Ishikawa (cell line): ENCODE results near the gene MSX1.
A peak's percentile ranks its signal among the peaks of the same experiment; 100 is the strongest.

Experiments
- CEBPB ChIP-seq: IDR thresholded peaks from 2 replicates; pipeline ENCODE4 v1.6.1; 2012
- CREB1 ChIP-seq: IDR thresholded peaks from 2 replicates; pipeline ENCODE4 v1.6.1; 2012; ENCODE audit warnings: low read depth
- EGR1 ChIP-seq: IDR thresholded peaks from 2 replicates; pipeline ENCODE4 v1.6.1; 2012
- EP300 ChIP-seq: IDR thresholded peaks from 2 replicates; pipeline ENCODE4 v1.6.1; 2012; ENCODE audit warnings: borderline replicate concordance
- FOXM1 ChIP-seq: IDR thresholded peaks from 2 replicates; pipeline ENCODE4 v1.6.1; 2012; ENCODE audit warnings: low read depth, borderline replicate concordance
- NFIC ChIP-seq: IDR thresholded peaks from 2 replicates; pipeline ENCODE4 v1.6.1; 2012
- RAD21 ChIP-seq: IDR thresholded peaks from 2 replicates; pipeline ENCODE4 v1.6.1; 2012; ENCODE audit warnings: low read depth
- TAF1 ChIP-seq: IDR thresholded peaks from 2 replicates; pipeline ENCODE4 v1.6.1; 2012; ENCODE audit warnings: low read depth, mild to moderate bottlenecking
- TCF12 ChIP-seq: IDR thresholded peaks from 2 replicates; pipeline ENCODE4 v1.6.1; 2012; ENCODE audit warnings: low read depth
- TEAD4 ChIP-seq: IDR thresholded peaks from 2 replicates; pipeline ENCODE4 v1.6.1; 2012
- YY1 ChIP-seq: IDR thresholded peaks from 2 replicates; pipeline ENCODE4 v1.6.1; 2012; ENCODE audit warnings: low read depth
- ZBTB7A ChIP-seq: IDR thresholded peaks from 2 replicates; pipeline ENCODE4 v1.6.1; 2012; ENCODE audit warnings: low read depth
- TF ChIP-seq, protein P1 (sequence below): IDR thresholded peaks from 2 replicates; pipeline ENCODE4 v1.6.1; 2012; ENCODE audit warnings: low read depth, mild to moderate bottlenecking
- TF ChIP-seq, protein P2 (sequence below): IDR thresholded peaks from 2 replicates; pipeline ENCODE4 v1.6.1; 2012
- TF ChIP-seq, protein P3 (sequence below): IDR thresholded peaks from 2 replicates; pipeline ENCODE4 v1.6.1; 2012

Gene MSX1

DNA sequence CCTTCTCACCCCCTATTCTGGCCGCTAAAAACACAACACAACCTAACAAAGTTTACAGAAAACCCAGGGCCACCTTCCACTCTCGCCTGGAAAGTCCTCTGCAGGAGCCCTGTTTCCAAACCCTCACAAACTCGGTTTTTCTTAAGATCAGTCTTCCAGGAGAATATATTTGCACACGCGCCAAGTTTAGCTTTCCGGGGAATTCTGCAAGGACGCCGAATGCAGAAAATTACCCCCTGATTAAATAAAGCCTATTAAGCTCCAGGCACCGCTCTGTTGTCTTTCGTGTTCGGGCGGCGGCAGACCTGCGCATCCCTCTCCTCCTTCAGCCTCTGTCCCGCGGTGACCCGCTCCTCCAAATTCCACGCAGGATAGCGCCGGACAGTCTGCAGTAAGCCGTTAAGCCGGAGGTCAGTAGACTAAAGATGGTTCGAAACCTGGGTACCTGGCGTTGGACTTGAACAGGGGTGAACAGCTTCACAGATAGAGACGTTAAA lies 5.0 kb downstream of the MSX1 start:
- TF ChIP-seq FOXM1 (no peak), YY1 (no peak), NFIC (no peak; the same call in 1 of the 2 replicates), RAD21 (no peak), EGR1 (no peak), TEAD4 (no peak), ZBTB7A (no peak), CREB1 (no peak), TAF1 (no peak)
- TF ChIP-seq, protein P1, sequence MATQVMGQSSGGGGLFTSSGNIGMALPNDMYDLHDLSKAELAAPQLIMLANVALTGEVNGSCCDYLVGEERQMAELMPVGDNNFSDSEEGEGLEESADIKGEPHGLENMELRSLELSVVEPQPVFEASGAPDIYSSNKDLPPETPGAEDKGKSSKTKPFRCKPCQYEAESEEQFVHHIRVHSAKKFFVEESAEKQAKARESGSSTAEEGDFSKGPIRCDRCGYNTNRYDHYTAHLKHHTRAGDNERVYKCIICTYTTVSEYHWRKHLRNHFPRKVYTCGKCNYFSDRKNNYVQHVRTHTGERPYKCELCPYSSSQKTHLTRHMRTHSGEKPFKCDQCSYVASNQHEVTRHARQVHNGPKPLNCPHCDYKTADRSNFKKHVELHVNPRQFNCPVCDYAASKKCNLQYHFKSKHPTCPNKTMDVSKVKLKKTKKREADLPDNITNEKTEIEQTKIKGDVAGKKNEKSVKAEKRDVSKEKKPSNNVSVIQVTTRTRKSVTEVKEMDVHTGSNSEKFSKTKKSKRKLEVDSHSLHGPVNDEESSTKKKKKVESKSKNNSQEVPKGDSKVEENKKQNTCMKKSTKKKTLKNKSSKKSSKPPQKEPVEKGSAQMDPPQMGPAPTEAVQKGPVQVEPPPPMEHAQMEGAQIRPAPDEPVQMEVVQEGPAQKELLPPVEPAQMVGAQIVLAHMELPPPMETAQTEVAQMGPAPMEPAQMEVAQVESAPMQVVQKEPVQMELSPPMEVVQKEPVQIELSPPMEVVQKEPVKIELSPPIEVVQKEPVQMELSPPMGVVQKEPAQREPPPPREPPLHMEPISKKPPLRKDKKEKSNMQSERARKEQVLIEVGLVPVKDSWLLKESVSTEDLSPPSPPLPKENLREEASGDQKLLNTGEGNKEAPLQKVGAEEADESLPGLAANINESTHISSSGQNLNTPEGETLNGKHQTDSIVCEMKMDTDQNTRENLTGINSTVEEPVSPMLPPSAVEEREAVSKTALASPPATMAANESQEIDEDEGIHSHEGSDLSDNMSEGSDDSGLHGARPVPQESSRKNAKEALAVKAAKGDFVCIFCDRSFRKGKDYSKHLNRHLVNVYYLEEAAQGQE = no peak

DNA sequence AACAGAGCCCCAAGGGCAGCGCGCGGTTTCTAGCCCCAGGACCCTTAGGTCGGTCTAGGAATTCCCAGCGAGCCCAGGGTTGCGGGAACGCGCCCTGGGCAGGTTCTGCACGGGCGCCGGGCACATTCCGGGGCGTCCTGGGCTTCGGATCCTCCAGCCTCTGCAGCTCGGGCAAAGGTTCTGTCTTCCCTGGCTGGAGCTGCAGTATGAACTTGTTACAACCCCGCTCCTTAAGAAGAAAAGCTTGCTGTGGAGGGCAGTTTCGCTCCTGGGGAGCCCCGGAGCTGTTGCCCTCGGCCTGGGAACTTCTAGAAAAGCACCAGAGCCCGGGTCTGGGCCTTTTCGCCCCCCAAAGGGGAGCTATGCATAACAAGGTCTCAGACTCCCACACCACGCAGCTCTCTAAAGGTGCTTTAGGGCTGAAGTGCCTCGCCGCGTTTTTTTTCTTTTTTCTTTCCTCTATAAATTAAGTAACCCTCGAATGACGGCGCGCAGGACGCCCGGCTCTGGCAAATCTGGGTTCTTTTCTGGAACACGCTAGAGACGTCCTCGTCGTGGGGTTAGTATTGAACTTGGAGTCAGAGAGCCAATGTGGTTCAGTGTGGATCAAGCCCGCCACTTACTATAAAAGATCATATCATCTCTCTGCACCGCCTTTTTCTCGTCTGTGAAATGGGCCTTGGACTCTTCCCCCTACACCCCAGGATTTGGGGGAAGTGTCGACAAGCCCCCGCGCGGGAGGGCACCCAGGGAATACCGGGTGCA lies 5.7 kb downstream of the MSX1 start:
- no peak for TF ChIP-seq EP300
- TF ChIP-seq FOXM1 = no peak

DNA sequence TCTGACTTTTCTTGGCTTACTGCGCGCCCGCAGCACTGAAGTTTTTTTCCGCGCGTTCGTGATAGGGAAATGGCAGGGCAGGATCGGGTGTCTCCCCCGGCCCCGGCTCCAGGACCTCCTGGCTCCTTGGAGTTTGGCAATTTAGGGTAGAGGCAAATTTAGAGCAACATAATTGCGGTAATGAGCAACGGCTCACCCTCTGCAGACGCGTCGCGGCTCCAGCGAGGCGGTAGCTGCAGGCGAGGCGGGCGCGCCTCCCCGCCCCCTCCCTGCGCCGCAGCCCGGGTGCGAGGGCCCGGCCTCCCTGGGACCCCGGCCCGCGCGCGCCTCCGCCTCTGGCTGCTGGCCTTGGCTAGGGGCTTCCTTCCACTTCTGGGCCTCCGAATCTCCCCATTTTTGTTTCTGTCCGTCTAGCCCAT lies 6.2 kb downstream of the MSX1 start:
- no peak for TF ChIP-seq FOXM1
- no peak for TF ChIP-seq CEBPB
- TF ChIP-seq, protein P2, sequence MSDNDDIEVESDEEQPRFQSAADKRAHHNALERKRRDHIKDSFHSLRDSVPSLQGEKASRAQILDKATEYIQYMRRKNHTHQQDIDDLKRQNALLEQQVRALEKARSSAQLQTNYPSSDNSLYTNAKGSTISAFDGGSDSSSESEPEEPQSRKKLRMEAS = no peak
- TF ChIP-seq YY1 = no peak
- no peak for TF ChIP-seq TAF1
- TF ChIP-seq ZBTB7A = no peak
- TF ChIP-seq EGR1 = no peak
- TF ChIP-seq RAD21 = no peak
- no peak for TF ChIP-seq NFIC
- TF ChIP-seq, protein P3, sequence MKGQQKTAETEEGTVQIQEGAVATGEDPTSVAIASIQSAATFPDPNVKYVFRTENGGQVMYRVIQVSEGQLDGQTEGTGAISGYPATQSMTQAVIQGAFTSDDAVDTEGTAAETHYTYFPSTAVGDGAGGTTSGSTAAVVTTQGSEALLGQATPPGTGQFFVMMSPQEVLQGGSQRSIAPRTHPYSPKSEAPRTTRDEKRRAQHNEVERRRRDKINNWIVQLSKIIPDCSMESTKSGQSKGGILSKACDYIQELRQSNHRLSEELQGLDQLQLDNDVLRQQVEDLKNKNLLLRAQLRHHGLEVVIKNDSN = no peak
- no peak for TF ChIP-seq CREB1
- TF ChIP-seq TCF12 = no peak
- no peak for TF ChIP-seq EP300
- TF ChIP-seq, protein P1 = no peak
- TF ChIP-seq TEAD4 = no peak

DNA sequence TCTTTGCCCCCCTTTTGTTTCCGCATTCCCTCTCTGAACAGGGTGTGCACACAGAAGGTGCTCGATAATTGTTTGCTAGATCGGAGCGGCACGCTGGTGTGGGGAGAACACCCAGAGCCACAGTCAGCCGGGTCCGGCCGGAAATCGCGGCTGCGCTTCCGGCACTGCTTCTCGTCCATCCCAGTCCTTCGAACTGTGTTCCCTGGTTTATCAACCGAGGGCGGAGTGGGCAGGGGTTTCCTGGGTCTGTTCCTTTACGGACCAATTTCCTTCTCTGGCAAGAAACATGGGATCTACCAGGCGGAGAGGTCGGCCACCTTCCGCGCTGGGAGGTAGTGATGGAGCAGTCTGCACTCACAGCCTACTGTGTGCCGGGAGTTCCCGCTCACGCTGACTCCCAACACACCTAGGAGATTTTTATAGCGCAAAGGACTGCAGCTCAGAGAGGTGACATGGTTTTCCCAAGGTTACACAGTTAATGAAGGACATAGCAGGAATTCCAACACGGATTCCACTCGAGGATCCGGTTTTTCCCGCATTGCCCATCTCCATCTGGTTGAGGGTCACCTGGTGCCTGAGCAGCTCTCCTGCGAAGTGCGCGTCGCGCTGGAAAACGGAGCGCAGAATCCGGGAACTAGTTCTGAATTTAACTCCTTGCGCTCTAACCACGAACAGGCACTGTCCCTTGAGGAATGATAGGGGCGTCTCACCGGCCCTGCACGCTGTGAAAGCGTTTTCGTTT lies 6.8 kb downstream of the MSX1 start:
- TF ChIP-seq FOXM1 (no peak), TEAD4 (peak; percentile 50)
- TF ChIP-seq, protein P2 = peak; percentile 50

DNA sequence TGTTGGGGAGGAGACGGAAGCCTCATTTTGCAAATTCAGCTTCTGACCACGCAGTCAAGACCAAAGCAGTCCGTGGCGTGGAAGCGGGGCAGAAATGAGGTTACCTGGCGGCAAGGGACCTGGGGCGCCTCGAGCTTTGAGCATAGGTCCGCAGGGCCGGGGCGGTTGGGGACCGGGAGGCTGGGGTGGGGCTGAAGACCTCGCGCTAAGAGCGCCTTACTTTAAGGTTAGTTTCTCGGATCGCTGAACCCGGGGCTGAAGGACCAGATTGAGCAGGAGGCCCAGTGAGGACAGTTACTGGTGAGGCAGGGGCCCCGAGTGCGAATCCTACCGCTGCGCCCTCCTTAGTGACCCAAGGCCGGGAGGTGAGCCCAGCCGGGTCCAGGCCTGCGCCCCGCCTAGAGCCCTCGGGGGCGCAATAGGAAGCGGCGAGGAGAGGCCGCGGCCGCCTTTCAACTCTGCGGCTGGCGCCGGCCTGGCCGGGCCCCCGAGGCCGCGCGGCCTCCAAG lies 7.5 kb downstream of the MSX1 start:
- TF ChIP-seq NFIC = no peak
- TF ChIP-seq EGR1 = no peak
- TF ChIP-seq TEAD4 = no peak
- no peak for TF ChIP-seq FOXM1
- TF ChIP-seq YY1 = no peak
- no peak for TF ChIP-seq EP300
- no peak for TF ChIP-seq CREB1
- no peak for TF ChIP-seq TCF12
- TF ChIP-seq, protein P2 = no peak
- TF ChIP-seq ZBTB7A = no peak
- TF ChIP-seq, protein P3 = no peak
- TF ChIP-seq CEBPB = no peak
- no peak for TF ChIP-seq TAF1
- no peak for TF ChIP-seq RAD21
